Body of pancreas (tissue), 4 donors: Measurements from ENCODE around the gene TINCR. TPM values are rescaled to one million over a fixed set of nuclear protein-coding genes. Genes with fewer than 3 reads are reported as not detected.

Experiments used
- ATAC-seq: fragments of 150-250 bp; one replicate; pipeline ENCODE4 v1.9.1; 2016
- DNase-seq, 4 donors: peaks; one replicate each; pipeline ENCODE4 v3.0.0-alpha.2; 2019
- H3K27ac ChIP-seq, 4 donors: fragments of 200-600 bp; sonication (generic); 1 replicate in 3 of 4; 2 replicates in 1 of 4; pipeline versions ENCODE4 v1.5.1 to v1.6.1; 2016 to 2019; ENCODE audit warnings: mild to moderate bottlenecking in 1 of 4, mixed read lengths in 1 of 4, moderate library complexity in 1 of 4
- H3K27me3 ChIP-seq, 2 donors: fragments of 200-600 bp; sonication (generic); one replicate each; pipeline ENCODE4 v1.6.0; 2016; ENCODE audit warnings: mild to moderate bottlenecking in 1 of 2
- H3K36me3 ChIP-seq, 2 donors: fragments of 200-600 bp; sonication (generic); replicated peaks in 1 of 2; 2 replicates each; pipeline ENCODE4 v1.5.1; 2016; ENCODE audit warnings: low read depth in 2 of 2; ENCODE audit not compliant: insufficient read depth in 1 of 2
- H3K4me1 ChIP-seq: fragments of 200-600 bp; sonication (generic); one replicate; pipeline ENCODE4 v1.6.0; 2016
- H3K4me3 ChIP-seq, 2 donors: fragments of 200-600 bp; sonication (generic); 1 replicate in 1 of 2; 2 replicates in 1 of 2; pipeline ENCODE4 v1.5.1; 2016 to 2019
- H3K9me3 ChIP-seq, 3 donors: fragments of 200-600 bp; sonication (generic); 1 replicate in 2 of 3; 2 replicates in 1 of 3; pipeline ENCODE4 v1.5.1; 2016
- CTCF ChIP-seq, 7 experiments: fragments of 450-650 bp in 4 of 7; fragments of 200-600 bp in 3 of 7; sonication (generic) in 3 of 7; IDR thresholded peaks; one replicate each; pipeline ENCODE4 v1.5.1; 2016 to 2019; ENCODE audit warnings: antibody characterized with exemption in 7 of 7
- POLR2A ChIP-seq, 3 donors: fragments of 450-650 bp; IDR thresholded peaks; one replicate each; pipeline ENCODE4 v1.6.1; 2016; ENCODE audit warnings: antibody characterized with exemption in 3 of 3, mild to moderate bottlenecking in 2 of 3
- WGBS, 2 donors: methylation state at CpG; one replicate each; pipeline ENCODE4 v1.1.5; 2017; 5-methylcytosine and 5-hydroxymethylcytosine counted together
- intact Hi-C: fragments of 100-400 bp; cut with DNase I; formaldehyde crosslinking; loops from one replicate; pipeline ENCODE4 v1.15.1; 2023
- small RNA-seq: library from RNA; depleted of rRNA; stranded (forward); fragments of <200 nt; gene quantifications from one replicate; pipeline ENCODE3, GENCODE V24; 2016
- total RNA-seq, 2 donors: library from RNA; depleted of rRNA; stranded (reverse); fragments of >200 nt; gene quantifications; one replicate each; pipeline ENCODE4 v1.1.0, GENCODE V29; 2016

The TINCR gene
- total RNA-seq, 2 donors from 2014 or later: 0.52 TPM; not detected in 1

GRCh38 chr19:5512715-5513114 lies 55.0 kb downstream of the TINCR start:
- no peak for TF ChIP-seq CTCF (IDR thresholded peaks at IDR 0.05)
- no peak for TF ChIP-seq POLR2A (IDR thresholded peaks at IDR 0.05)
- no peak overlapping the region for H3K4me3 ChIP-seq
- H3K27ac ChIP-seq: no peak overlapping the region
- no peaks in the 10 kb centered on the region for H3K36me3 ChIP-seq
- 74 to 81% methylated on average over 23 of the region's 23 CpGs for WGBS, 2 donors
- no peaks in the 10 kb centered on the region for H3K27me3 ChIP-seq
- no peaks in the 10 kb centered on the region for H3K4me1 ChIP-seq
- no peak for ATAC-seq
- intact Hi-C loops: no loop called here
- DNase-seq: no peak
- peaks cover 0 to 14% (median 0%) of the 10 kb centered on the region in 3 donors for H3K9me3 ChIP-seq

Small RNA genes lying within 50 kb of the gene (small RNA-seq; reads per million reads assigned to genes)
- not detected for gene SNRPEP4

Other genes with a start within 250 kb of the TINCR start
- 100 to 1,000 TPM; 133 to 139 TPM for gene PTPRS, start 227.1 kb downstream of the TINCR start, total RNA-seq
- gene ZNRF4, start 112.5 kb downstream of the TINCR start, total RNA-seq: not detected
- 100 to 1,000 TPM in 1 of 2 donors, 10 to 100 TPM in 1; 38.7 to 104 TPM for gene SAFB2, start 54.8 kb upstream of the TINCR start, total RNA-seq
- 100 to 1,000 TPM in 1 of 2 donors, 10 to 100 TPM in 1; 49.8 to 244 TPM for gene SAFB, start 55.1 kb upstream of the TINCR start, total RNA-seq
- gene MICOS13, start 112.6 kb upstream of the TINCR start, total RNA-seq: 10 to 100 TPM; 14.5 to 14.8 TPM
- gene HSD11B1L, start 113.1 kb upstream of the TINCR start, total RNA-seq: 10 to 100 TPM; 11.9 to 21.8 TPM
- gene RPL36, start 122.3 kb upstream of the TINCR start, total RNA-seq: 100 to 1,000 TPM; 280 to 342 TPM
- 10 to 100 TPM; 31.9 to 95.6 TPM for gene LONP1, start 152.2 kb upstream of the TINCR start, total RNA-seq
- not detected for gene CATSPERD, start 152.7 kb upstream of the TINCR start, total RNA-seq
- 1 to 10 TPM; 2.3 TPM for gene PRR22, start 216.8 kb upstream of the TINCR start, total RNA-seq
- gene DUS3L, start 223.2 kb upstream of the TINCR start, total RNA-seq: 10 to 100 TPM; 28.0 to 39.6 TPM
- 10 to 100 TPM; 24.1 to 70.9 TPM for gene NRTN, start 237.1 kb upstream of the TINCR start, total RNA-seq